GOT3 (cell line): ENCODE data around the gene INKA2.
A peak's percentile ranks its signal among the peaks of the same experiment; 100 is the strongest.

Experiments used
- DNase-seq: peaks from one replicate; lab custom pipeline; 2025; ENCODE audit warnings: mixed read lengths; lab: John Stamatoyannopoulos, UW

The INKA2 gene

DNA sequence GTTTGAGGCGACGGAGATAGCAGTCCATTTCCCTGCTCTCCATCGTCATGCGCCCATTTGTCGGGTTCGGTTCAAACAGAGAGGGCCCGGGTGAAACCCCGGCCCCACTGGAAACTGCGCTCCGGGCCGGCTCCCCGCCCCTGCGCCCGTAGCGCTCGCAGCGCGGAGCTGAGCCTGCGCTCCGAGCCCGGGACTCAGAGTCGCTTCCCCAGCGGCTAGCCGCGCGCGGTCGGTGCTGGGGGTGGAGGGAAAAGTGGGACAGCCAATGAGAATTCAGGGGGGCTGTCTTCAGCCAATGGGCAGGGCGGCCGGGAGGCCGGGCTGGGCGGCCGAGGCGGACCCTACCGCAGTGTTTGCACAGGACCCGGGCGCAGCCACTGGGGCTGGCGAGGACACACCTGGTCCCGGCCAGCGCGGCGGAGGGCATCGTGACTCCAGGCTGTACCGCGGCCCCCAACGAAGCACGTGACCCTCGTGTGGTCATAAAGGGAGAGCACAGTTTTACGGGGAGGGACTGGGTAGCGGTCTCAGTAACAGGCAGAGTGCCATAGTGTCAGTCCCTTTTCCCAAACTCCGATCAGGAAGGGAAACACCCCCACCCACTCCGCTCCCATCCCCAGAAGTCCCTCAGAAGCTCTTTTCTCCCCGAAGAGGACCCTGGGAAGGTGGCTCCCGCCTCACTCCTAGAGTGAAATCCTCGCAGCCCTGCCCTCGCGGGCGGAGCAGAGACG lies at the start of gene INKA2:
TSS of gene INKA2 (minus strand) at position 202 of the 731 bp plus-strand sequence. CDS start at position 49, 153 bp downstream.
- no peak for DNase-seq

DNA sequence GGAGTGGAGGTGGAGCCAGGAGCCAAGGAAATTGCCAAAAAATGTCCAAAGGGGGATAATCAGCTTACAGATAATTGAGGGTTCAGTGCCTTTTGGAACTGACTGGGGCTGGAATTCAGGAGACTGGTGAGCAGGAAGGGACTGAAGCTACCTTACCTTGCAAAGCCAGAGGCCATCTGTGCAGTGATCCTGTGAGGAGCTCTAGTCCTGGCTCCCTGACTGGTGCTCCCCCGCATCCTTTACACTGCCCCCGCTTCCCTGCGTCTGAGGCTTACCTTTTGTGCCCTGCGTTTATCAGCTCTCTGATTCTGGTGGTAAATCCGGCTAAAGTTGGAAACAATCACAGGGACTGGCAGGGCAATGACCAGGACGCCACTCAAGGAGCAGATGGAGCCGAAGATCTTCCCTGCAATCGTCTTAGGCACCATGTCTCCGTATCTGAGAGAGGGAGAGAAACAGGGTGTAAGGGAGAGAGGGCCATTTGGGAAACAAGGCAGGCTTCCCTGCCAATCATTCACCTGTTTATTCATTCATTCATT lies 47.5 kb upstream of the INKA2 start:
- DNase-seq = no peak

DNA sequence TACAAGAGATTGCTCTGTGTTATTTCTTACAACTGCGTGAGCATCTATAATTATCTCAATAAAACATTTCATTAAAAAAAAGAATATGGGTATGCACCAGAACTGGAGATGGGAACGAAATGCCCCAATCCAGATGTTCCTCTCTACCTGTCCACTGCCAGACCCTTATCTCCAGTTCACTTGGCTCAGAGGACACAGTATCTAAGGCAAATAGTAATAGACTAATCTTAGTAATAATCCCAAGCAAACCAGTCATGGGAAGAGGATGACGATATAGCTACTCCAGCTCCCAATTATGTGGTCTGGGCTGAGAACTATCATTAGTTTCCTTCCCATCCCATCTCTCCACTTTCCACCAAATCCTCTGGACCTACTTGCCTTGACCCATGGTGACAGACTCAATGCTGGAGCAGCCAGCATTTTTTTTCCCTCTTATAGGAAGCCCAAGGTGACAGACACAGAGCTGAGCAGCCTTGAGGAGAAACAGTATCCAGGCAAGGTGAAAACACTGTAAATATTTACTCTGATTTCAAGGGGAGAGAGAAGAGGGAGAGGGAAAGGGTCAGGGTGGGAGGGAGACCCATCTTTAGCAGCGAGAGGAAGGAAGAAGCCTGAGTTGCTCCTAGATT lies 45.2 kb upstream of the INKA2 start:
- DNase-seq = no peak

DNA sequence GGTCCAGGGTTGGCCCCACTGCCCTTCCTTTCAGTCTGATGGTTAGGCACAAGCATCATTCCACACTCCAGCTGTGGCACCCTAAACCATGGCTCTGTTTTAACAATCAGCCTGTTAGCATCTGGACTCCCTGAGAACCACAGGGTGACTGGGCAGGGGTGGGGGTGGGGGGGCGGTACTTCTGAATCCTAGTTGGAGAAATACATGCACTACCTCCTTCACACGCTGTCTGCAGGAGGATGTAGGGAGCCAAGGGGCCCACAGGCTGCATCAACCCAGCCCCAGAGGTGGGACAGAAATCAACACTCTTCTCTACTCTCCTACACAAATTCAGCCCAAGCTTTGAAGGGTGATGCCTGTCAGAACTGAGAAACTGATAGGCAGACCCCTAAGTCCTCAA lies 40.4 kb upstream of the INKA2 start:
- DNase-seq = no peak

DNA sequence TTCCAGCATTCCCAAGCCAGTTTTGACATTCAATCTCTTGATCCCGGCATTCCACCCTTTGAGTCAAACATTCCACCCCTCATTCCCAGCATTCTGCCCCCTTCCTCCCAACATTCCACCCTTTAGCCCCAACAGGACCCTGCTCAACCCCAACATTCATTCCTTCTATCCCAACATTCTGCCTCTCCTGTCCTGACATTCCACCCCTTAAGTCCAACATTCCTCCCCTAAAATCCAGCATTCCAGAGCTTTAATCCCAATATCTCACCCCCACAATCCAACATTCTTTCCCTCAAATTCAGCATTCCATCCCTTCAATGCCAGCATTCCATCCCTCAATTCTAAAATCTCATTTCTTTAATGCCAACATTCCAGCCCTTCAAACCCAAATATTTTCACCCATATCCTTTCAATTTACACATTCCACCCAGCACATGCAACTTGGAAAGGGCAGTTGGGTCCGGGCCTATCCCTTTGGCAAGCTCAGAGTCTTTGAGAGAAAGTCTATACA lies 39.4 kb upstream of the INKA2 start:
- no peak for DNase-seq

DNA sequence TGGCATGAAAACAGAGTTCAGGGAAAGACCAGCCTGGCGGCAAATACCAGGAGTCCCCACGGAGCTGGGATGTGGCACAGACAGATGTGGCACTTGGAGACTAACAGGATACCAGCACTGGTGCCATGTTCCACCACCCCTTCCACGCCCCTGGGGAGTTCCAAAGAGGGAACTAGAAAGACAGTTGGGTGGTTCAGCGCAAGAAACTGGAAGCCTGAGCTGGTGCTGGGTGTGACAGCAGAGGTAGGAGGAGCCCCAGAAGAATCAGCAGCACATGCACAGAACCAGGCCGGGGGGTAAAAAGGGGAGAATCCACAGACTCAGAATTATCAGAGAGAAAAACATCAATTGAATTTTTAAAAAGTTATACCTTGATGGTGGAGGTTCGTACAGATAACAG lies 38.9 kb upstream of the INKA2 start:
- DNase-seq = no peak

DNA sequence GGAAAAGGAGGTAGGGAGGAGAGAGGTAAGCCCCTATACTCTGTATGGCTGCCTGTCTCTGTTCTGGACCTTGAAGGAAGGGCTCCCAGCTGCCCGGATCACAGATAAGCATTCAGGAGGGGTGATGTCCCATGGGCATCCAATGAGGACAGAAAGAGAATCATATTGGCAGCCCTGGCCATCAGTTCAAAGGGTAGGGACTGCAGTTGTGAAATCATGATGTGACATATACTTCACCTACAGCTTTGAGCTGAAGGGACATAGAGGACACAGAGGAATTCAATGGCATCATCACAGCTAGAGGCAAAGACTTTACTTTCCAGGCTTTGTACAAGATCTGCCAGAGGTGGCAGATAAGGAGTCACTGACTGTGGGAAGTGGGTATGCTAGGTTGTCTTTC lies 38.1 kb upstream of the INKA2 start:
- no peak for DNase-seq

DNA sequence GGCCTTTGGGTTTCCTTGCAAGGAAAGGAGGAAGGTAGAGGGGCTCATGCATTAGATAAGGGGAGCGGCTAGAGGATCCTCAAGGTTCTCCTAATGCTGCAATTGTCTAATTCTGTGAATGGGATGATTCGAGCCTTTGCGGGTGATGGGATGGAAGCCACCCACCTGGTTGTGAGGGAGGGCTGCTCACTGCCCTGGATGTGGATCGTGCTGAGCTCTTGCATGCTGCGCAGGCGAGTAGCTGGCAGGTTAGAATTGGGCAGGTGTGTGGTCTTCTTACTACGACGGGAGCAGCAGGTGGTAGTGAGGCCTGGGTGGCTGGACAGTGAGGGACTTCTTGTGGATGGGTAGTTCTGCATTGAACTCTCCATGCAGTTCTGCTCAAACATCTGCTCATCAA lies 37.7 kb upstream of the INKA2 start:
- no peak for DNase-seq

DNA sequence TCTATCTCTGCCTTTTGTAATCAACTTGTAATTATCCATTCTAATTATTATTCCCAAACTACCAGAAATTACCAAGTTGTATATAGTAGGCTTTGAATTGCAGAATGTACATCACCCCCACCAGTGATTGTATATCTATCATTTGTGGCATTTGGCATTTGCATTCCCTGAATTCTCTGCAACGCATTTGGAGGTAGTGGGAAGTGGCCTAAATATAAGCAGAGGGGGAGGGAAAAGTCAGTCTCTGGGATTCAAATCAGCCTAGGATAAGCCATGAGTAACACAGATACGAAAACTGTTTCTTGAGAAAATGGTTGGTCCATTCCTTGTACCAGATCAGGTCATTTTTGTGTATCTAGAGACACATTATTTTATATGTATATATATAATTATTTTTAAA lies 37.2 kb upstream of the INKA2 start:
- DNase-seq = no peak

DNA sequence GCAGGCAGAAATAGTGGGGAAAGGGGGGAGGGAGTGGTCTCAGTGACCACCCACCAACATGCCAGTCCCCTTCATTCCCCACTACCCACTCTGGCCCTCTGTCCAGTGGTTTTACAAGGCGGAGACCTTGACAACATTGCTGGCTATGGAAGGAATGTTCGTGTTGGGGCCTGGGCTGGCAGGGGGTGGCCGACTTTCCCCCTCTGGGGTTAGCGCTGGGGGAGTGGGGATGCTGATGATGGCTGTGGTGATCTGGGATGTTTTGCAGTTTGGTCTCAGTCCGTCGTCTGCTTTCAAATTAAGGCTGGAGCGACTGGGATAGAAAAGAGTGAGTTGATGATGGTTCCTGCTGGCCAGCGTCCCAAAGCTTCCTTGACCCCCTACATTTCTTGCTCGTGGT lies 36.8 kb upstream of the INKA2 start:
- DNase-seq = no peak

DNA sequence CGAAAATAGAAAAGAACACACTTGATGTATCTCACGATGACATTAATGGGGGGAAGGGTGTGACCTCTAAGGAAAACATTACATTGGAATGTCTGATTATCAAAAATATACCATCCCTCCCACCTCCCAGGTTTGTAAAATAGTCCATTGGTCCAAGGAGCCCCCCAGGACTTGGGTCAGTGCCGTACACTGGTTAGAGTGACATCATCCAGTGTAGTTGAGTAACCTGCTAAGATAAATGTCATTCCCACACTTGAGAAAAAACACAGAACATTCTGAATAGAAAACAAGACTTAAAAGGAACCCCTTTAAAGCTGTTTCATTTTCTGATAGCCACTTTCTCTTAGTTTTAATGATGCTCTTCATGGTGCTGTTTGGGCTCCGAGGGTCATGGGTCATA lies 31.7 kb upstream of the INKA2 start:
- DNase-seq = no peak

DNA sequence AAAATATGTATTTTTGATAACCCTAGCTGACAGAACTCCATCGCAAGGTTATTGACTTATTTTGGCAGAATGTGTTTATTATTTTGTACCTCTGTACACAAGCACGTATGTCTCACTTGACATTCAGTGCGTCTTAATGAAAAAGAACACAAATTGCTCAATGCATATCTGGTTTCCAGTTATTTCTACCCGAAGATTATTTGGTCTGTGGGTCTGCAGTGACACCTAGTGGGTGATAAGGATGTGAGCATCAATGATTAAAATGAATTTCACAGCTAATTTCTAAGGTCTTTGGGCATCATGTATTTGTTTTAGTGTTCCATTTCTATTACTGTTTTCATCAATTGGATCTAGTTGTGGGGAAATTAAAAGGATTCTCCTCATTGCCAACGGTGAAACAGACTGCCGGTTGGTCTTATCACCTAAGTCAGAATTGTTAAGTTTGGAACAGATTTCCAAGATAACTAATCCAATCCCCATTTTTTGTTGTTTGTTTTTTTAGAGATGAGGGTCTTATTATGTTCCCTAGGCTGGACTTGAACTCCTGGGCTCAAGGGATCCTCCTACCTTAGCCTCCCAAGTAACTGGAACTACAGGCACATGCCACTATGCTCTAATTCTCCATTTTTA lies 30.4 kb upstream of the INKA2 start:
- DNase-seq = no peak

DNA sequence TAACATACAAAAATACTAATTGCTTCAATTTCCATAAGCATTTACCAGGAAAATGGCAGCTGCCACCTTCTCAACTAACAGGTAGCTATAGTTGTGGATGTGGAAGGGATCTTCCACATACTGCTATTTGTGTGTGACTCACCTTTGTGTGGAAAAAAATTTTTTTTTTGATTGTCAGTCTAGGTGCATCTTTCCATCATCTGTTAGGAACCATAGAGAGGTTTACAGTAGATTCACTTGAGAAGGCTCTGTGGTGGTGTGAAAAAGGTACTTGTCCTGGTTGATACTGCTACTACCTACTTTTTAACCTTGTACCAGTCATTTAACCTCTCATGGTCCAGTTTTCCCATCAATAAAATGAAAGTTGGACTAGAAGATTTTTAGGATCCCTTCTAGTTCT lies 29.4 kb upstream of the INKA2 start:
- no peak for DNase-seq

DNA sequence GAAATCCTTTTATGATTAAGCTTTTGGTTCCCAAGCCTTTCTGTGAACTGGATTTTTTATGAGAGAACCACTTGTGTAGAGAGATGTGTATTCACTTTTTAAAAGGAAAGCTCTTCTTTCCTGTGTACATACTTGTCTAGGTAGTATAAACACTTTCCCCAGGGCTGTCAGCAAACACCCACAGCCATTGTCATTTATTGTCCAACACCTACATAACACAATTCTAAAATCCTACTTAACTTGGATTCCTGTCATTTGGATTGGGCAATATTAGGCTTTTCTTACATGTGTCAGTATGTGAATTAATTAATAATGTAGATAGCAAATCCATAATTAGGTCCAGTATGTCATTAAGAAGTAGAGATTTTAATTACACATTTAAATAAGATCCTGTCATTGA lies 28.8 kb upstream of the INKA2 start:
- DNase-seq = no peak

DNA sequence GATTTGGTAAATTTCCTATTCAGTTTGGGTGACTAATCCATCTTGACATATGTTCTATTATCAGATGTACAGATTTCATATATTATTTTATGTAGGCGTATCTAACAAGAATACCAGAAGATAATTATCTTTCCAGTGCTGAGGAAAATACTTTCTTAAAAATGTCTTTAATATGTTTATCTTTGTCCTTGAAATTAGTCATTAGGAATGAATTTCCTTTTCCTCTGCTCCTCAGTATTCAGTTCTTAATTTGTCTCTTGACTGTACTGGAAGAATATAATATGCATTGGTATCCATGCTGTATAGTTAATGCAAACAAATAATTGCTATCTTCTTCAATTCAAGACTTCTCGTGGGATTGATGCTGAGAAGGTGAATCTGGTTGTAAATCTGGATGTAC lies 23.1 kb upstream of the INKA2 start:
- DNase-seq = no peak

DNA sequence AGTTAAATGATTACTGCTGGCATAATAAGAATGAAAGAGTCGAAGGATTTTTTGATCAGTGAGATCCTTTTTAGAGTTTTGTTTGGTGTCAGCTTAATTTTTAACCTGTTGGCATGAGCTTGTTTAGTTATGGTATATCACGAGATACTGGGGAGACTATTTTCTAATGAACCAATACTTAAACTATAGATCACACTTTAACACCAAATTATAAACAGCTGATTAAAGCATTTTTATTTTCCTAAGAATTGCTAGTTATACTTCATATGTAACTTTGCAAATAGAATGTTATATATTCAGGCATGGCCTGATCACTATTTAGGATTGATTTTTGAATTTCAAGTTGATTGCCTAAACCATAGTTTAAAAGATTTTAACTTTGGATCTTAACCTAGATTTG lies 22.5 kb upstream of the INKA2 start:
- no peak for DNase-seq

DNA sequence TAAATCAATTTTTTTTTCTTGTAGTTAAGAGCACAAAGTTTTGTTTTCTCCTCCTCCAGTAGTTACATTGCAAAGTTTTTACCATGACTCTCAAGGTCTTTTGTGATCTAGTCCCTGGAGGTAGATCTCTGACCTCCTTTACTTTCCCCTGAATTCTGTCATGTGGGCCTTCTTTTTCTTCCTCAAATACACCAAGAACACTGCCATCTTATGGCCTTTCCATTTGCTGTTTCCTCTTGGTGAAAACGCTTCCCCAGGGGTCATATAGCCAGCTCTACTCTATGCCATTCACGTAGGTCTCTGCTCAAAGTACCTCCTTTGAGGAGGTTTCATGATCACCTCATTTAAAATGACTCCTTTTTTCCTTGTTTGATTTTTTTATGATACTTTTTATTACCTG lies 19.2 kb upstream of the INKA2 start:
- no peak for DNase-seq

DNA sequence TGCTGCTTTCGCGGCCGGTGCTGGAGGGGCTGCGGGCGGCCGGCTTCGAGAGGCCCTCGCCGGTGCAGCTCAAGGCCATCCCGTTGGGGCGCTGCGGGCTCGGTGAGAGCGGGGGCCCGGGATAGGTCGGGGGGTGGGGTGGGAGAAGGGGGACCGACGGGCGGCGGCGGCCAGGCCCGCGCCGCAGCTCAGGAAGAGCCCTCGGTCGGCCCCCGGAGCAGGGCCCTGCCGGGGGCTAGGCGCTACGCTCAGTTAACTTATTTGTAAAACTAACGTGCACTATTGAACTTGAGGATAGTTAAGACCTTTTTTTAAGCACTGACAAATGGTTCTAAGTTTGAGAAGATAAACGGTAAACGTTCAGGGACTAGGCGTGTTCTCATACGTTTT lies 16.9 kb upstream of the INKA2 start:
- DNase-seq = no peak

DNA sequence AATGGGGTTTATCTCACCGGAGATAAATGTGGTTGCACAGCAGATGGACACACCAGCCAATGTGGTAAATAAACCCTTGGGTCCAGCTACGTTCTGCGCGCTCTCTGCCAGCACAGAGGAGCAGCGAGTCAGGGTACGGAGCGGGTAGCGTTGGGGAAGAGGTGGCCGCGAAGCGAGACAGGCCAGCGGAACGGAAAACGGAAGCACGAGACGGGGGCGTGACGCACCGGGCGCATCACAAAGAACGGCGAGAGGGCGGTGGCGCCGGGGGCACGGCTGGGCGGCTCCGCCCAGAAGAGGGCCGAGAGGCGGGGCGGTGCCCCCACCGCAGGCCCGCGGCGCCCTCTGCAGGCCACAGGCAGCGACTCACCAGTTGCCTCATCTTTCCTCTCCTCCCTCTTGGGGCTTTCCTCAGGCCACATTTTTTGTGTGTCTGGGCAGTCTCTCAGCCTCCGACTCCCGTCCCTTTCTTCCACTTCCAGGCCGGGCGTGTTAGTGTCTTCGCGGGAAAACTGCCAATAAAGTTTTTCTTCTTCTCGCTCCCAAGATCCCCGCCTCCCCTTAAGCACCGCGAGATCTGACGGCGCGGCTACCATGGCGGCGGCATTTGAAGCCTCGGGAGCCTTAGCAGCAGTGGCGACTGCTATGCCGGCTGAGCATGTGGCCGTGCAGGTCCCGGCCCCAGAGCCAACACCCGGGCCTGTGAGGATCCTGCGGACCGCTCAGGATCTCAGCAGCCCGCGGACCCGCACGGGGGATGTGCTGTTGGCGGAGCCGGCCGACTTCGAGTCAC lies 16.3 kb upstream of the INKA2 start, which contains the start of gene DDX20:
TSS of gene DDX20 (plus strand) at position 571 of the 793 bp plus-strand sequence. CDS start at position 595, 24 bp downstream.
- DNase-seq = peak; percentile 65

DNA sequence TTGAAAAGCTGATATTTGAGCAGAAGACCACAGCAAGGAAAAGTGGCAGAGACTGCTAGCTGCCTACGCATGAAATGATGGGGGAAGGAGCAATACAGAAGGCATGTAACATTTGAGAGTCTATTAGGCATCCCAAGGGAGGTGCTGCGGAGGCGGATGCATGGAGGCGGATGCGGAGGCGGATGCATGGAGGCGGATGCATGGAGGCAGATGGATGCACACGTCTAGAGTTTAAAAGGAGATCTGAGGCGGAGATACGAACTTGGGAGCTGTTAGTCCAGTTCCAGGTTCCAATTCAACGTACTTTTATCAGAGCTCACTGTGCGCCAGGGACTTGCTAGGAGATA lies 15.8 kb upstream of the INKA2 start:
- no peak for DNase-seq

DNA sequence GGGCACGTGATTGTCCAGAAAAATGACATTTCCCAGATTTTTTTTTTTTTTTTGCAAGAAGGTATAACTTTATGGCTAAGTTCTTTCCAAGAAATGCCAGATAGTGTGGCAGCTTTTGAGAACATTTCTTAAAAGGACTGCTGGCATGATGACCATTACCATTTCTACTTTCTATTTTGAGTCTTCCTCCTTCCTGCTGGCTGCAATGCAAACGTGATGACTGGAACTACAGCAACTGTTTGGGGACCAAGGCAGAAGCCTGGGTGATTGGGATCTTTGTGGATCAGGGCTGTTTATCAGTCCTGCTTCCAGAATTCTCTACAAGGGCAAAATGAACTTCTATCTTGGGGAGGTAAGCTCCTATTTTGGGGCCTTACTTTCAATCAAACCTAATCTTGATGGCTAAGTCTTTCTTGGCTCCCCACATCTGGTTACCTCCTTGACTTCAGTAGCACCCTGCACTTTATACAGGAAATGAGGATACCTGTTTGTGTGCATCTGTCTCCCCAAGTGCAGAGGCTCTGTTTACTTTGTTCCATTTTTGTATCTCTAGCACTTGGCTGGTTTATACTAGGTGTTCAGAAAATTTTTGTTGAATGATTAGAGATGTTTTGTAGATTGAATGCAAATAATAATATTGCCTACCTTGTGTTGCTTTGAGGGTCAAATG lies 12.8 kb upstream of the INKA2 start:
- no peak for DNase-seq

DNA sequence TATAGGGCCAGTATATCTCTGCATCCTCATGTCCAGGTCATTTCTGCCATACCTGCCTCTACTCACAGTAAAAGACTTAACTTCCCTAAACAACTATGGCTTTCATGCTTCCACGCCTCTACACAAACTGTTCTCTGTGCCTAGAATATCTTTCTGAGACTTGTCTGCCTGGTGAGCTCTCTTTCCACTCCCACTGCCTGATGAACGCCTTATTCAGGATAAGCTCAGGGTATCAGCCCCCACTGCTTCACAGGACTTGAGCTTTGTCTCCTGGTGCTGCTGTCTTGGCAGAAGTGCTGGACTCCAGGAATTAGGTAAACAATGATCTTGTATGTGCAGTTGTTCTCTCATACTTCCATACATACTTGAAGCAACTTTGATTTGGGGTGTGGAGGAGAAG lies 11.7 kb upstream of the INKA2 start:
- no peak for DNase-seq
